Colonic mucosa (tissue), 4 donors: Measurements from ENCODE around the gene CUL1. TPM values are rescaled to one million over a fixed set of nuclear protein-coding genes. Genes with fewer than 3 reads are reported as not detected.

Experiments used
- DNase-seq: peaks from one replicate; pipeline ENCODE4 v3.0.0-alpha.2; 2020
- H3K27ac ChIP-seq: fragments of 200-600 bp; one replicate; pipeline ENCODE4 v1.8.0; 2021
- H3K27me3 ChIP-seq: fragments of 200-600 bp; one replicate; pipeline ENCODE4 v1.8.0; 2021
- H3K36me3 ChIP-seq: fragments of 200-600 bp; one replicate; pipeline ENCODE4 v1.8.0; 2021
- H3K4me1 ChIP-seq: fragments of 200-600 bp; one replicate; pipeline ENCODE4 v1.8.0; 2021; ENCODE audit warnings: mild to moderate bottlenecking
- H3K4me3 ChIP-seq: fragments of 200-600 bp; one replicate; pipeline ENCODE4 v1.8.0; 2021
- H3K9ac ChIP-seq, 2 donors: one replicate each; pipeline ENCODE4 v1.7.0; 2013; ENCODE audit warnings: control low read depth in 2 of 2, low read depth in 2 of 2, low read length in 2 of 2
- H3K9me3 ChIP-seq: fragments of 200-600 bp; one replicate; pipeline ENCODE4 v1.8.0; 2021
- CTCF ChIP-seq: fragments of 200-600 bp; IDR thresholded peaks from one replicate; pipeline ENCODE4 v1.8.0; 2022; ENCODE audit warnings: antibody characterized with exemption, mild to moderate bottlenecking
- intact Hi-C: fragments of 100-400 bp; cut with DNase I; formaldehyde crosslinking; loops from one replicate; pipeline ENCODE4 v1.14.1; 2022
- total RNA-seq, 2 donors: library from RNA; stranded (reverse); fragmentation: NEBNext Ultra II Directional in 1 of 2; extraction: Animal tissue kit (Norgen Biotek cat#: 25700) in 1 of 2; gene quantifications; one replicate each; pipeline ENCODE4 v1.2.1, GENCODE V29; 2021
- donor health status: healthy.
- donor health status: DM: no; HTN: no; CAD: no.
- donor health status: DM: no; HTN: no; CAD: no.

CUL1 gene
- total RNA-seq, 2 donors from 2014 or later = 36.2 to 36.9 TPM

GRCh38 chr7:148711191-148712102 lies 12.7 kb downstream of the CUL1 start:
- no peaks in the 10 kb centered on the region for H3K27me3 ChIP-seq
- intact Hi-C loops = no loop called here
- no peak overlapping the region for H3K4me3 ChIP-seq
- H3K9ac ChIP-seq = no peak overlapping the region
- H3K4me1 ChIP-seq = peaks cover 4% of the 10 kb centered on the region
- no peaks in the 10 kb centered on the region for H3K9me3 ChIP-seq
- no peak for DNase-seq
- TF ChIP-seq CTCF = no peak
- H3K27ac ChIP-seq = no peak overlapping the region
- no peaks in the 10 kb centered on the region for H3K36me3 ChIP-seq

GRCh38 chr7:148712678-148713329 lies 14.1 kb downstream of the CUL1 start:
- Histone ChIP-seq H3K27ac (no peak overlapping the region), H3K4me3 (no peak overlapping the region), H3K9me3 (no peaks in the 10 kb centered on the region), H3K36me3 (no peaks in the 10 kb centered on the region), H3K27me3 (no peaks in the 10 kb centered on the region), H3K9ac (no peak overlapping the region), H3K4me1 (no peaks in the 10 kb centered on the region)
- intact Hi-C loops = no loop called here
- no peak for DNase-seq
- no peak for TF ChIP-seq CTCF

- TF ChIP-seq CTCF = no peak
- Histone ChIP-seq H3K27me3 (no peaks in the 10 kb centered on the region), H3K9me3 (no peaks in the 10 kb centered on the region), H3K9ac (no peak overlapping the region), H3K27ac (no peak overlapping the region), H3K4me3 (no peak overlapping the region), H3K36me3 (no peaks in the 10 kb centered on the region), H3K4me1 (no peaks in the 10 kb centered on the region)
- DNase-seq = no peak
- intact Hi-C loops = no loop called here
These were observed 15.8 kb downstream of the CUL1 start for GRCh38 chr7:148714498-148714897.

- Histone ChIP-seq H3K27ac (no peak overlapping the region), H3K9ac (no peak overlapping the region), H3K27me3 (no peaks in the 10 kb centered on the region), H3K4me3 (no peak overlapping the region), H3K4me1 (no peaks in the 10 kb centered on the region), H3K36me3 (no peaks in the 10 kb centered on the region), H3K9me3 (no peaks in the 10 kb centered on the region)
- intact Hi-C loops = no loop called here
- no peak for DNase-seq
- TF ChIP-seq CTCF = no peak
These were observed 16.3 kb downstream of the CUL1 start for GRCh38 chr7:148715027-148715426.

GRCh38 chr7:148717266-148717793 lies 18.6 kb downstream of the CUL1 start:
- TF ChIP-seq CTCF = no peak
- H3K9ac ChIP-seq = no peak overlapping the region
- DNase-seq = no peak
- H3K4me1 ChIP-seq = no peaks in the 10 kb centered on the region
- H3K9me3 ChIP-seq = no peaks in the 10 kb centered on the region
- no peaks in the 10 kb centered on the region for H3K27me3 ChIP-seq
- intact Hi-C loops = no loop called here
- H3K4me3 ChIP-seq = no peak overlapping the region
- H3K36me3 ChIP-seq = no peaks in the 10 kb centered on the region
- H3K27ac ChIP-seq = no peak overlapping the region
